SK-N-DZ (cell line): ENCODE measurements around the gene THAP4.
"Not testable (repeated sequence)": the region's sequence is repeated elsewhere in the genome, so short reads cannot be mapped to it uniquely, and the experiment has no call there.

Experiments used
- DNase-seq: peaks from one replicate; pipeline ENCODE4 v3.0.0-alpha.2; 2015; ENCODE audit warnings: low spot score

The THAP4 gene

GRCh38 chr2:241584436-241584835 is 52.5 kb downstream of the THAP4 start:
- DNase-seq, result no peak

GRCh38 chr2:241582806-241583205 is 54.2 kb downstream of the THAP4 start:
- no peak for DNase-seq

- no peak for DNase-seq
Measured at GRCh38 chr2:241582328-241582727, 54.6 kb downstream of the THAP4 start.

GRCh38 chr2:241579281-241579680 is 57.7 kb downstream of the THAP4 start:
- no peak for DNase-seq

GRCh38 chr2:241577413-241578122 is 59.4 kb downstream of the THAP4 start:
- no peak for DNase-seq

GRCh38 chr2:241576293-241576654 is 60.7 kb downstream of the THAP4 start:
- no peak for DNase-seq

GRCh38 chr2:241575624-241576292 is 61.2 kb downstream of the THAP4 start:
- no peak for DNase-seq

- no peak for DNase-seq
Measured at GRCh38 chr2:241574911-241575623, 61.9 kb downstream of the THAP4 start.

- no peak for DNase-seq
Measured at GRCh38 chr2:241573741-241574140, 63.2 kb downstream of the THAP4 start.

GRCh38 chr2:241572915-241573651 is 63.9 kb downstream of the THAP4 start:
- not testable (repeated sequence) for DNase-seq

- DNase-seq, result no peak
Measured at GRCh38 chr2:241571821-241572620, 64.9 kb downstream of the THAP4 start.

- no peak for DNase-seq
Measured at GRCh38 chr2:241570961-241571581, 65.9 kb downstream of the THAP4 start.

GRCh38 chr2:241569831-241570281 is 67.1 kb downstream of the THAP4 start:
- no peak for DNase-seq

GRCh38 chr2:241568726-241569125 is 68.2 kb downstream of the THAP4 start:
- no peak for DNase-seq

GRCh38 chr2:241567776-241568175 is 69.2 kb downstream of the THAP4 start:
- no peak for DNase-seq

GRCh38 chr2:241567266-241567665 is 69.7 kb downstream of the THAP4 start:
- not testable (repeated sequence) for DNase-seq

- DNase-seq, result no peak
Measured at GRCh38 chr2:241566468-241566867, 70.5 kb downstream of the THAP4 start.

GRCh38 chr2:241566021-241566420 is 70.9 kb downstream of the THAP4 start:
- not testable (repeated sequence) for DNase-seq

- DNase-seq, result no peak
Measured at GRCh38 chr2:241565411-241565810, 71.5 kb downstream of the THAP4 start.

GRCh38 chr2:241564596-241565410 is 72.2 kb downstream of the THAP4 start:
- DNase-seq, result no peak
